Right atrium auricular region (tissue), 2 donors: ENCODE data around the gene CACNB4. TPM values are rescaled to one million over a fixed set of nuclear protein-coding genes. Genes with fewer than 3 reads are reported as not detected.
"Not testable (repeated sequence)": the region's sequence is repeated elsewhere in the genome, so short reads cannot be mapped to it uniquely, and the experiment has no call there.

Experiments
- DNase-seq: peaks from one replicate; pipeline ENCODE4 v3.0.0-alpha.2; 2019; ENCODE audit warnings: low spot score
- H3K27ac ChIP-seq, 2 donors: fragments of 200-600 bp; sonication (generic); 1 replicate in 1 of 2; 2 replicates in 1 of 2; pipeline ENCODE4 v1.5.1; 2016 to 2019
- H3K27me3 ChIP-seq, 2 donors: fragments of 200-600 bp; sonication (generic); one replicate each; pipeline versions ENCODE4 v1.5.1 to v1.6.0; 2017 to 2019
- H3K36me3 ChIP-seq: fragments of 200-600 bp; sonication (generic); one replicate; pipeline ENCODE4 v1.5.1; 2016
- H3K4me1 ChIP-seq, 2 donors: fragments of 200-600 bp; sonication (generic); one replicate each; pipeline versions ENCODE4 v1.5.1 to v1.6.0; 2017 to 2019
- H3K4me3 ChIP-seq, 2 donors: fragments of 200-600 bp; sonication (generic); 1 replicate in 1 of 2; 2 replicates in 1 of 2; pipeline ENCODE4 v1.5.1; 2017 to 2019; ENCODE audit warnings: mild to moderate bottlenecking in 1 of 2, moderate library complexity in 1 of 2
- H3K9me3 ChIP-seq, 2 donors: fragments of 200-600 bp; sonication (generic); one replicate each; pipeline ENCODE4 v1.5.1; 2019
- CTCF ChIP-seq, 2 donors: fragments of 200-600 bp; sonication (generic); IDR thresholded peaks; one replicate each; pipeline ENCODE4 v1.5.1; 2019; ENCODE audit warnings: antibody characterized with exemption in 2 of 2
- total RNA-seq, 2 donors: library from RNA; depleted of rRNA; stranded (reverse); fragments of >200 nt; gene quantifications; one replicate each; pipeline ENCODE4 v1.1.0, GENCODE V29; 2016

Gene CACNB4
- total RNA-seq, 2 donors from 2014 or later = 0.37 to 0.90 TPM

GRCh38 chr2:151945186-151945585, 153.7 kb downstream of the CACNB4 start:
- TF ChIP-seq CTCF (IDR thresholded peaks at IDR 0.05) = no peak
- no peaks in the 10 kb centered on the region for H3K36me3 ChIP-seq
- H3K4me1 ChIP-seq = peaks cover 0 to 10% of the 10 kb centered on the region in 2 donors
- no peak for DNase-seq
- H3K27me3 ChIP-seq = no peaks in the 10 kb centered on the region
- no peak overlapping the region for H3K4me3 ChIP-seq
- H3K27ac ChIP-seq = no peak overlapping the region
- H3K9me3 ChIP-seq = no peaks in the 10 kb centered on the region

GRCh38 chr2:151943461-151943860, 155.4 kb downstream of the CACNB4 start:
- no peak for DNase-seq
- no peak for TF ChIP-seq CTCF (IDR thresholded peaks at IDR 0.05)
- H3K4me3 ChIP-seq = no peak overlapping the region
- H3K36me3 ChIP-seq = no peaks in the 10 kb centered on the region
- no peaks in the 10 kb centered on the region for H3K27me3 ChIP-seq
- no peaks in the 10 kb centered on the region for H3K9me3 ChIP-seq
- H3K4me1 ChIP-seq = peaks cover 0 to 10% of the 10 kb centered on the region in 2 donors
- no peak overlapping the region for H3K27ac ChIP-seq

GRCh38 chr2:151942540-151943205, 156.2 kb downstream of the CACNB4 start:
- H3K4me1 ChIP-seq, DNase-seq, H3K9me3 ChIP-seq, H3K27me3 ChIP-seq, H3K36me3 ChIP-seq, H3K4me3 ChIP-seq, H3K27ac ChIP-seq: not testable (repeated sequence)

GRCh38 chr2:151937966-151938365, 160.9 kb downstream of the CACNB4 start:
- Histone ChIP-seq H3K27me3 (no peaks in the 10 kb centered on the region), H3K4me1 (no peaks in the 10 kb centered on the region), H3K27ac (no peak overlapping the region), H3K9me3 (no peaks in the 10 kb centered on the region), H3K4me3 (no peak overlapping the region), H3K36me3 (no peaks in the 10 kb centered on the region)
- DNase-seq = no peak
- no peak for TF ChIP-seq CTCF (IDR thresholded peaks at IDR 0.05)

- Histone ChIP-seq H3K27me3 (no peaks in the 10 kb centered on the region), H3K4me3 (no peak overlapping the region), H3K4me1 (no peaks in the 10 kb centered on the region), H3K9me3 (no peaks in the 10 kb centered on the region), H3K27ac (no peak overlapping the region), H3K36me3 (no peaks in the 10 kb centered on the region)
- TF ChIP-seq CTCF (IDR thresholded peaks at IDR 0.05) = no peak
- DNase-seq = no peak
These were observed 162.2 kb downstream of the CACNB4 start for GRCh38 chr2:151936626-151937025.

GRCh38 chr2:151933266-151933804, 165.5 kb downstream of the CACNB4 start:
- Histone ChIP-seq H3K27me3 (no peaks in the 10 kb centered on the region), H3K36me3 (no peaks in the 10 kb centered on the region), H3K4me3 (no peak overlapping the region), H3K4me1 (peaks cover 0 to 11% of the 10 kb centered on the region in 2 donors), H3K27ac (no peak overlapping the region), H3K9me3 (no peaks in the 10 kb centered on the region)
- no peak for TF ChIP-seq CTCF (IDR thresholded peaks at IDR 0.05)
- no peak for DNase-seq
